Measurements from ENCODE around the gene ENPP3.

Gene ENPP3

GRCh38 chr6:131642987-131643611 lies 6.0 kb downstream of the ENPP3 start:
- DNase-seq = no peak

- no peak for DNase-seq
Observed at GRCh38 chr6:131643855-131644460, 6.9 kb downstream of the ENPP3 start.

- DNase-seq = no peak
Observed at GRCh38 chr6:131644921-131645320, 7.8 kb downstream of the ENPP3 start.

- no peak for DNase-seq
Observed at GRCh38 chr6:131645846-131646245, 8.7 kb downstream of the ENPP3 start.

GRCh38 chr6:131646249-131646670 lies 9.2 kb downstream of the ENPP3 start:
- DNase-seq = no peak

- no peak for DNase-seq
Observed at GRCh38 chr6:131651782-131652181, 14.7 kb downstream of the ENPP3 start.

GRCh38 chr6:131652472-131652871 lies 15.4 kb downstream of the ENPP3 start:
- DNase-seq = no peak

GRCh38 chr6:131654326-131654725 lies 17.2 kb downstream of the ENPP3 start:
- DNase-seq = no peak

- DNase-seq = no peak
Observed at GRCh38 chr6:131655387-131655786, 18.3 kb downstream of the ENPP3 start.

- no peak for DNase-seq
Observed at GRCh38 chr6:131655951-131656350, 18.8 kb downstream of the ENPP3 start.

- DNase-seq = no peak
Observed at GRCh38 chr6:131656667-131657066, 19.6 kb downstream of the ENPP3 start.

GRCh38 chr6:131657222-131657621 lies 20.1 kb downstream of the ENPP3 start:
- no peak for DNase-seq

- peak; percentile 48 for DNase-seq
Observed at GRCh38 chr6:131657630-131658111, 20.6 kb downstream of the ENPP3 start.

GRCh38 chr6:131658287-131658686 lies 21.2 kb downstream of the ENPP3 start:
- no peak for DNase-seq

GRCh38 chr6:131660195-131660594 lies 23.1 kb downstream of the ENPP3 start:
- peak; percentile 45 for DNase-seq

- DNase-seq = no peak
Observed at GRCh38 chr6:131663578-131664165, 26.6 kb downstream of the ENPP3 start.

GRCh38 chr6:131669891-131670290 lies 32.8 kb downstream of the ENPP3 start:
- DNase-seq = no peak

- no peak for DNase-seq
Observed at GRCh38 chr6:131673184-131673583, 36.1 kb downstream of the ENPP3 start.

- no peak for DNase-seq
Observed at GRCh38 chr6:131678442-131678841, 41.3 kb downstream of the ENPP3 start.

GRCh38 chr6:131680868-131681267 lies 43.8 kb downstream of the ENPP3 start:
- no peak for DNase-seq

- no peak for DNase-seq
Observed at GRCh38 chr6:131681585-131681984, 44.5 kb downstream of the ENPP3 start.

- no peak for DNase-seq
Observed at GRCh38 chr6:131682442-131682841, 45.3 kb downstream of the ENPP3 start.

- no peak for DNase-seq
Observed at GRCh38 chr6:131683479-131683878, 46.4 kb downstream of the ENPP3 start.

- DNase-seq = no peak
Observed at GRCh38 chr6:131685266-131685780, 48.2 kb downstream of the ENPP3 start.
